Sciatic nerve (tissue), 2 donors: ENCODE measurements around the gene PPFIBP2. TPM values are rescaled to one million over a fixed set of nuclear protein-coding genes. Genes with fewer than 3 reads are reported as not detected.
A peak's percentile ranks its signal among the peaks of the same experiment; 100 is the strongest.

Source experiments
- ATAC-seq: fragments of 200-7000 bp; cut with Tn5 transposase; one replicate; pipeline ENCODE4 v1.9.1; 2020; ENCODE audit warnings: mild to moderate bottlenecking, moderate library complexity
- DNase-seq: peaks from one replicate; pipeline ENCODE4 v3.0.0-alpha.2; 2020; ENCODE audit warnings: low spot score
- intact Hi-C: fragments of 100-400 bp; cut with DNase I; formaldehyde crosslinking; loops from one replicate; pipeline ENCODE4 v1.14.2; 2022
- total RNA-seq: library from RNA; stranded (reverse); fragmentation: NEBNext Ultra II Directional; extraction: Animal tissue kit (Norgen Biotek cat#: 25700); gene quantifications from one replicate; pipeline ENCODE4 v1.2.1, GENCODE V29; 2021
- donor health status: DM: no; HTN: no; CAD: no.
- donor health status: DM: no; HTN: no; CAD: no.

The PPFIBP2 gene
- total RNA-seq, 1 donor from 2014 or later, result 52.3 TPM

DNA sequence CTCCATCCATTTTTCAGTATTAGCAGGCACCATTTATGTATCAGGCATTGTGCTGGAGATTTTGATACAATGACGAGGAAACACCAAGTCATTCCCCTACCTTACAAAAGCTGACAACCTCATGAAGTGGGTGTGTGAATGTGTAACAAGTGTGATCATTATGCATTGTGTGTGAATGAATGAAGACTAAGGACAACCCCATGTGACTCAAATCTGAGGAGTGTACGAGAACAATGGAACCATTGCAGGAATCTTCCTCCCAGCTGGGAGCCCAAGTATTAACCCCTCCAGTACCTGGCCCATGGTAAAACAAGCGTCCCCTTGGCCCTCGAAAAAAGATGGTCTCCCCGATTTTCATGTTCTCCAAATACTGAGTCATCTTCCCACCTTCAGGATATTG, 155.1 kb downstream of the PPFIBP2 start:
- ATAC-seq (peak; percentile 27), DNase-seq (no peak)
- intact Hi-C loops, result no loop called here

- intact Hi-C loops, result no loop called here
- DNase-seq, result no peak
- ATAC-seq, result no peak
These were observed 156.8 kb downstream of the PPFIBP2 start for GRCh38 chr11:7670641-7671040.

GRCh38 chr11:7671347-7672215, 157.8 kb downstream of the PPFIBP2 start:
- no peak for ATAC-seq
- no peak for DNase-seq
- intact Hi-C loops, result no loop called here

DNA sequence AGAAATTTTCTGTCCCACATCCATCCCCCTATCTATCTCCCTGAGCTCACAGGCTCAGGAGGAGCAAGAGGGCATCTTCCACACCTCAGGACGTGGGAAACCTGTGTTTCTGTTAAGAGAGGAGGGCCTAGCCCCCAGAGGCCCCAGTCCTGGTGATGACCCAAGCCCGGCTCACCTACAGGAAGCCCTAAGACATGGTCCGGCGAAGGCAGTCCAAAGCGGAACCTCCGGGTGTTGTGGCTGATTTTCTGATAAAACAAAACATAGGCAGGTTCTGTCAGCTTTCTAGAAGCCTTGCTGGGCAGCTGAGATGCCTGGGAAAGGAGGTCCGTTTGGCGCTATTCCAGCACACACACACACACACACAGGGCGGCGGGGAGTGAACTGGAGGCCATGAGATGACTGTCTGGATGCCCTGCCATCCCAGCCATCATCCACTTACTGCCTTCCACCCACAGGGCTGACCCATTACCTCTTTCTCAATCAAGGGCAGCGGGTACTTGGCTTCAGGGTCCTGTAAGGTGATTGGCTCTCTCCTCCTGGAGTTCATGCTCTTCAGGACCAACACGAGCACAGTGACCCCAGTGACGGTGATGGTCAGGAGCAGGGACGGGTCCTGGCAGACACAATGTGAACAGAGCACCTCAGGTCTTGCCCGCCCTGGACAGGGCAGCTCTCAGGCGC, 158.6 kb downstream of the PPFIBP2 start:
- intact Hi-C loops, result no loop called here
- DNase-seq (no peak), ATAC-seq (peak; percentile 19)

DNA sequence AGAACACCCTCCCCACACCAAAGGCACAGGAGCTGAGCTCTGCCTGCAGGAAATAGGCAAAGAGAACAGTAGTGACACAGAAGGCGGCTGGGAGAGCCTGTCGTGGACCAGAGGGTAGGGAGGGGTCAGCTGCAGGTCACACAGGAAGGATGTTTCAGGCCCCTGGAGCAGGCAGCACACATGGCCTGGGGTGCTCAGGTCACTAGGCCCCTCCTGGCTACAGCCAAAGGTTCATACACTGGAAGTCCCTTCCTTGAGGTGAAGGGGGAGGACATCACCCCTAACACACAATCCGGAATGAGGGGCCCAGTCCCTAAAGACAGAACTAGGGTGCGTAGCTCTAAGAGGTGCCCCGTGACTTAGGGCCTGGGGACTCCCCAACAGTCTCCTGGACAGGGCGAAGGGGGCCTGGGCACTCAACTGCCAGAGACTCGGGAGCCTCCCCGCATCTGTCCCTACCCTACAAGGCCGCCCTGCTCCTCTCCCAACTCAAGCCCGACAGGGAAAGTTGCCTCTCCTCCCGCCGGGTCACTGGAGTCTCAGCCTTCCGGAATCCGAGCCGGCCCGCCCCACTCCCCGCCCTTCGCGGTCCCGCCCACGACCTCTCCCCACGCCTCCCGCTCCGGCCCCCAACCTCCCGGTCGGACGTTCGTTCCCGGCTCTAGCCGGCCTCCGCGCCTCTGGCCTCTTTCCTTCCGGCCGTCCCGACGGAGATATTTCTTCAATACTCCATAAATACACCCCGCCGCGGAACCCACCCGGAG, 159.3 kb downstream of the PPFIBP2 start, which contains the start of gene CYB5R2:
TSS of gene CYB5R2 (minus strand) at position 541 of the 764 bp plus-strand sequence. CDS start 675 bp downstream, outside the sequence.
- intact Hi-C loops, result no loop called here
- ATAC-seq (peak; percentile 90), DNase-seq (peak; percentile 91)

DNA sequence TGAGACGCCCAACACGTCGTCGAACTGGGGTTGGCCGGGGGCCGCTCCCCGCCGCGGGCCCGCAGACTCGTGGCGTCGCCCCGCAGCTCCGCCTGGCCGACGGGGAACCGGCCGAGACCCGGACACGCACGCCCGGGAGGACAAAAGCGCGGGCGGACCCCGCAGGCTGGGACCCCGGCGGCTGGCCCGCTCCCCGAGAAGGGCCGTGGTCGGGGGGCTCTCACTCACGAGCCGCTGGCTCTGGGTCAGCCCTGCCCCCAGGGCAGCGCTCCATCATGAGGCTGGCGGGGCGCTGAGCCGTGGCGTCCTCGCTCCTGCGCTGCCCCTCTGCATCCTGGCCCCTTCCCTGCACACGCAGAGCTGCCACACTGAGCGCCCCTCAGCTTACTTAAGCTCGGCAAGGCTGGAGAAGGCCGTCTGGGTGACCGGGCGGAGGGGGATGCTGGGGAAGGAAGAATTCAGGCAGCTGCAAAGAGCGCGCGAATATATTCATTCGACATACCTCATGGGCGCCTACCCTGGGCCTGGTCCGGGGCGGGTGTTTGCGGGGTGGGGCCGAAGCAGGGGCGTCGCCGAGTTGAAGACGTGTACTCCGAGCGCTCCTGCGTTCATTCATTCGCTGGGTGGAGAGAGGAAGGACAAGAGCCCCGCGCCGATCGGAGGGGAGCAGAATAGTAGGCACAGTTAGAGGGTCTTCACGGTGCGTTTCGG, 160.1 kb downstream of the PPFIBP2 start:
- intact Hi-C loops, result no loop called here
- DNase-seq, result no peak
- peak; percentile 70 for ATAC-seq

DNA sequence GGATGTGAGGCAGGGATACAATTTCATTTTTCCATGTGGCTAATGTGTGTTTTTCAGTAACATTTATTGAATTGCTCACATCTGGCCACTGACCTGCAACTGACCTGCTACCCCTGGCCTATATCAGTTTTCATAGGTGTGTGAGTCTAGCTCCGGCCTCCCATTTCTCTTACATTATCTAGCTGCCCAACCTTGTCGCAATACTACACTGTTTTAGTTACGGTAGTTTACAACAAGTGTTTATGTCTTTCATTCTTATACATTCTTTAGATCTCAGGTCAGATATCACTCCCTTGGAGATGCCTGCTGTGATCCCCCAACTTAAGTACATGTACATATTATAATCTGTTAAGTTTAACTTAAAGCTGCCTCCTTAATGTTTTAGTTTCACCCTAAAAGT, 161.8 kb downstream of the PPFIBP2 start:
- intact Hi-C loops, result no loop called here
- no peak for DNase-seq
- no peak for ATAC-seq

DNA sequence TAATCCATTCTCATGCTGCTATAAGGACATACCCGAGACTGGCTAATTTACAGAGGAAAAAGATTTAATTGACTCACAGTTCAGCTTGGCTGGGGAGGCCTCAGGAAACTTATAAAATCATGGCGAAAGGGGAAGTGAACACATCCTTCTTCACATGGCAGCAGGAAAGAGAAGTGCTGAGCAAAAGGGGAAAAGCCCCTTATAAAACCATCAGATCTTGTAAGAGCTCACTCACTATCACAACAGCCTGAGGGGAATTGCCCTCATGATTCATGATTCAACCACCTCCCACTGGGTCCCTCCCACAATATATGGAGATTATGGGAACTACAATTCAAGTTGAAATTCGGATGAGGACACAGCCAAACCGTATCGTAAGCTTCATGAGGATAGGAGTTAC, 163.3 kb downstream of the PPFIBP2 start:
- DNase-seq (no peak), ATAC-seq (no peak)
- intact Hi-C loops, result no loop called here

GRCh38 chr11:7677796-7678201, 164.0 kb downstream of the PPFIBP2 start:
- no peak for ATAC-seq
- intact Hi-C loops, result no loop called here
- no peak for DNase-seq

GRCh38 chr11:7683571-7683970, 169.8 kb downstream of the PPFIBP2 start:
- DNase-seq, result no peak
- intact Hi-C loops, result loop anchor here (5.0 kb wide), 1 partner anchor 1244 kb away; no protein-coding TSS in a partner anchor
- no peak for ATAC-seq

DNA sequence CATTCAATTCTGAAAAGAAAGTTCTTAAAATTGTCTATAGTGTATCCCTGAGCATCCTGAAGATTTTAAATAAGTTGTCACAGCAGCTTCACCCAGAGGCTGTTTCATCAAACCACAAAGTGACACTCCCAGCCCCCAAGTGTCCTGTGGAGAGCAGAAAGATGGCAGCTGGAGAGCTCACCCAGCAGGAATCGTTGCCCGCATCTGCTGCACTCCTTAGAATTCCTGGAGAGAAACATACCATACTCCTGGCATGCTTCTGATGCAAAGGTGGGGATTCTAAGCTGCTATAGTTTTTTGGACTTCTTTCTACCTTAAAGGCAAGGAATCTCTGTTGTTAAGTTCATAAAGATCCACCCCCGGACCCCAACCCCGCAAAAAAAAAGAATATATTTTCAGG, 173.0 kb downstream of the PPFIBP2 start:
- ATAC-seq (no peak), DNase-seq (no peak)
- intact Hi-C loops, result no loop called here

DNA sequence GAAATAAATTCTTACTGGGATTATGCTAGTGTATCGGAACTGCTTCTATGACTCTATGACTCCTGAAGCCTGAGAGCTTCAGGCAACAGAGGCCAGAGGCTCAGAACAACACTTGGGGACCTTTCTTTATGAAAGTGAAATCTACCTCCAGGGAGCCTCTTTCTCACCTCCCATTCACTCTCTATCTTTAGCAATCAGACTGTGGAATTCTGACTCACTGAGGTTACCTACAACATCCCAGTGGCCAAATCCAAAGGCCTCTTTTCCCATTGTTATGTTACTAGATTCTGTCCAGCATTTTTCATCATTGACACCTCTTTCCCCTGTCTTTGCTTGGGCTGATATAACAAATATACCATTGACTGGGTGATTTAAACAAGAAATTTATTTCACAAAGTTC, 173.6 kb downstream of the PPFIBP2 start:
- intact Hi-C loops, result no loop called here
- no peak for DNase-seq
- no peak for ATAC-seq

DNA sequence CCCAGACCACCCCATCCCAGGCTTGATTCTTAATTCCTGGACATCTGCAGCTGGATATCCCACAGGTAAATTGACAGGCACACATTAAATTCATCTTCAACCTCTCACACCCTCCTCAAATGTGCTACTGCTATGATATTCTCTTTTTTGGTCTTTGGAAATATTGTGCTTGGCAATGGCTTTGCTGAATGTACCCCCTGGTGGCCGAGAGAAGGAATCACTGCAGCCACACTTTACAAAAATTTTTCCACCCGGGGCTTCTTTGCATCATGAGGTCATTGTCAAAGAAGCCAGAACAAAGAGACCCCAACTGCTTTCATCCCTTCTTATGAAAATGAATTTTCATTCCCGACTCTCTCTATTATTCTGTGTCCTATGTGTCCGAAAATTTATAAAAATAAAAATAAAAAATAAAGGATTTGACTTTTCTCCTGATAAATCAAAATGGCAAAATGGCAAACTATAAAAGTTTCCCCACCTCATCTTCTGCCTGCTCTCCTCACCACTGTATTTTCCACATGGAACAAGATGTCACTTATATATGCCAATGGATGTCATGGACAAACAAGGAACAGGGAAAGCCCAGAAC, 174.5 kb downstream of the PPFIBP2 start:
- no peak for DNase-seq
- ATAC-seq, result peak; percentile 74
- intact Hi-C loops, result no loop called here

GRCh38 chr11:7689239-7689638, 175.4 kb downstream of the PPFIBP2 start:
- no peak for ATAC-seq
- no peak for DNase-seq
- intact Hi-C loops, result no loop called here

- intact Hi-C loops, result no loop called here
- ATAC-seq, result no peak
- DNase-seq, result no peak
These were observed 176.8 kb downstream of the PPFIBP2 start for GRCh38 chr11:7690648-7691047.

DNA sequence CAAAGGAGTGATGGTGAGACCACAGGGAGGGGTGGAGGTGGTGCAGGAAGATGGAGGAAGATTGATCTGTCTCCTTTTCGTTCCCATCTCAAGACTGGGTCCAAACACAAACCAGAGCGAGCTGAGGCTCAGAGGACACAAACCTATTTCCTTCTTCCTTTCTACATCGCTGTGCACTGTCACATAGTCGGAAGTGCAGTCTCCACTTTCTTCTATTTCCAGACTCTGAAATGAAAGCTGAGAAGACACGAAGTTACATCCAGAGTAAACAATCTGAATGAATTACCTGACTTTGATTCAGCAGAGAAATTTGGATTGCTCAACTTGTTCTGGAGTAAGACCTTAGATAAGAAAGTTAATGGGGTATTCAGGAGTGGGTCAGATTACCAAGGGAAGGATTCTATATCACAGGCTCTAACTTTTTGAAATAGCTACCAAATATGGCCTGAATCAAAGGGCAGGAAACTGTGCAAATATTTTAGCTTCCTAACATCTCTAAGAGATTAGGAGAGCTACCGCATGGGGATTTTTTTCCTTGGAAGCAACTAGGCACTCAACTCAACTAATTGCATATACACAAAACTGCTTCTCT, 178.1 kb downstream of the PPFIBP2 start:
- no peak for ATAC-seq
- intact Hi-C loops, result no loop called here
- no peak for DNase-seq

GRCh38 chr11:7692426-7692825, 178.6 kb downstream of the PPFIBP2 start:
- intact Hi-C loops, result no loop called here
- no peak for ATAC-seq
- no peak for DNase-seq

DNA sequence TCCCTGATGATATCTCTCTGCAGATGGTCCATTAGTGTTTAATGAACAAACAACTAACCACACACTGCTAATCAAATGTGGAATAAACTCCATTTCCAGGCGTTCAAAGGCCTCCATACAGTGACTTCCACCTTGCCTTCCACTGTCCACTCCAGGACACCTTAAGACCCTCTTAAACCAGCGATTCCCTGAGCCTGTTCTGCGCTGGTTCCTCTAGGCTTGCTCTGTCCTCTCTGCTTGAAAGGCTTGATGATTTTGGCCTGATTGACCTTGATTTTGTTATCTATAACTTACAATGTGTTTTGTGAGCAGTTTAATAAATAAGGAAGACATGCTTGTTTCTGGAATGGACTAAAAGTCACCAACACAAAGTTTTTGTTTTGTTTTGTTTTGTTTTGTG, 180.4 kb downstream of the PPFIBP2 start:
- intact Hi-C loops, result no loop called here
- no peak for DNase-seq
- no peak for ATAC-seq
